PC-9 (cell line): ENCODE results near the gene CTNNAL1. TPM values are rescaled to one million over a fixed set of nuclear protein-coding genes. Genes with fewer than 3 reads are reported as not detected.

Experiments
- BruUV-seq: library from RNA; stranded (reverse); fragments of 400-500 nt; replicated peaks from 2 replicates; lab custom pipeline; 2021; lab: Mats Ljungman, UMichigan
- CTCF ChIA-PET: fragments of 300-600 bp; sonication (Branson Sonifier 250); formaldehyde crosslinking; loops from one replicate; lab custom pipeline; 2022; ENCODE audit warnings: antibody characterized with exemption; lab: Charles Lee
- POLR2A ChIA-PET: fragments of 300-600 bp; sonication (Branson Sonifier 250); formaldehyde crosslinking; loops from one replicate; lab custom pipeline; 2022; ENCODE audit warnings: antibody characterized with exemption; ENCODE audit not compliant: unreplicated experiment; lab: Charles Lee
- DNase-seq, 2 experiments: peaks; one replicate each; pipeline versions ENCODE4 v3.0.0 to v3.0.0-alpha.2; 2015 to 2022; ENCODE audit warnings: mixed read lengths in 1 of 2
- H2AFZ ChIP-seq: fragments of 200-600 bp; sonication (generic); 2 replicates; pipeline ENCODE4 v1.8.1; 2017; ENCODE audit warnings: antibody characterized with exemption
- H3F3A ChIP-seq: fragments of 200-600 bp; sonication (generic); 2 replicates; pipeline ENCODE4 v1.8.1; 2017; ENCODE audit warnings: antibody characterized with exemption, mild to moderate bottlenecking, low read depth; ENCODE audit not compliant: insufficient read depth
- H3K27ac ChIP-seq: fragments of 200-600 bp; sonication (generic); 2 replicates; pipeline ENCODE4 v1.6.1; 2016; ENCODE audit warnings: mixed run types
- H3K27me3 ChIP-seq: fragments of 200-600 bp; sonication (generic); 2 replicates; pipeline ENCODE4 v1.6.1; 2016; ENCODE audit warnings: low read depth, mixed run types; ENCODE audit not compliant: insufficient read depth
- H3K36me3 ChIP-seq: fragments of 200-600 bp; sonication (generic); 2 replicates; pipeline ENCODE4 v1.6.1; 2016; ENCODE audit warnings: low read depth, mixed run types
- H3K4me1 ChIP-seq: fragments of 200-600 bp; sonication (generic); replicated peaks from 2 replicates; pipeline ENCODE4 v1.6.1; 2016; ENCODE audit warnings: mixed run types; ENCODE audit not compliant: insufficient read depth
- H3K4me2 ChIP-seq: fragments of 200-600 bp; sonication (generic); 2 replicates; pipeline ENCODE4 v1.6.1; 2017; ENCODE audit warnings: mixed run types
- H3K4me3 ChIP-seq: fragments of 200-600 bp; sonication (generic); 2 replicates; pipeline ENCODE4 v1.6.1; 2016; ENCODE audit warnings: mixed run types
- H3K79me2 ChIP-seq: fragments of 200-600 bp; sonication (generic); 2 replicates; pipeline ENCODE4 v1.6.1; 2017; ENCODE audit warnings: low read depth, mixed run types
- H3K9me2 ChIP-seq: fragments of 200-600 bp; sonication (generic); 2 replicates; pipeline ENCODE4 v1.8.1; 2017; ENCODE audit warnings: mild to moderate bottlenecking; ENCODE audit not compliant: insufficient read depth
- H3K9me3 ChIP-seq: fragments of 200-600 bp; sonication (generic); 2 replicates; pipeline ENCODE4 v1.8.1; 2016; ENCODE audit warnings: low read depth; ENCODE audit not compliant: insufficient read depth
- H4K20me1 ChIP-seq: fragments of 200-600 bp; sonication (generic); 2 replicates; pipeline ENCODE4 v1.8.1; 2017; ENCODE audit not compliant: insufficient read depth
- CTCF ChIP-seq: fragments of 200-600 bp; sonication (generic); conservative IDR thresholded peaks from 2 replicates; pipeline ENCODE4 v1.6.1; 2017; ENCODE audit warnings: mixed run types, antibody characterized with exemption, mild to moderate bottlenecking, moderate library complexity
- EZH2 ChIP-seq: fragments of 200-600 bp; sonication (generic); IDR thresholded peaks from 2 replicates; pipeline ENCODE4 v1.8.0; 2017; ENCODE audit warnings: antibody characterized with exemption, low read depth
- intact Hi-C: fragments of 100-400 bp; cut with micrococcal nuclease; formaldehyde crosslinking; loops from one replicate; pipeline ENCODE4 v1.10.0; 2022; ENCODE audit not compliant: unreplicated experiment
- total RNA-seq: library from RNA; stranded (reverse); gene quantifications from 2 replicates; pipeline ENCODE4 v1.2.3, GENCODE V29; 2021

Gene CTNNAL1
- total RNA-seq, 1 experiment from 2014 or later, result 71.3 TPM

GRCh38 chr9:108937561-108938305 lies 75.6 kb downstream of the CTNNAL1 start:
- TF ChIP-seq EZH2, result no peak
- TF ChIP-seq CTCF, result no peak
- H3K9me2 ChIP-seq, result no peaks in the 10 kb centered on the region
- BruUV-seq, result no TSS peak
- no peak for DNase-seq
- peaks cover 14% of the 10 kb centered on the region; the same call in 1 of the 2 replicates for H3F3A ChIP-seq
- intact Hi-C loops, result loop anchor here (10.0 kb wide), 2 partner anchors 257 to 407 kb away; no protein-coding TSS in a partner anchor
- no peaks in the 10 kb centered on the region for H4K20me1 ChIP-seq
- no peaks in the 10 kb centered on the region for H3K9me3 ChIP-seq
- no peaks in the 10 kb centered on the region for H3K27me3 ChIP-seq
- CTCF ChIA-PET, result no interaction called here
- POLR2A ChIA-PET, result no interaction called here
- no peak overlapping the region for H3K4me3 ChIP-seq
- peaks cover 12% of the 10 kb centered on the region for H3K4me1 ChIP-seq
- H3K36me3 ChIP-seq, result peaks cover 16% of the 10 kb centered on the region
- H2AFZ ChIP-seq, result no peak overlapping the region
- peaks cover 26% of the 10 kb centered on the region for H3K79me2 ChIP-seq
- H3K27ac ChIP-seq, result no peak overlapping the region
- H3K4me2 ChIP-seq, result no peak overlapping the region

- CTCF ChIA-PET, result interaction anchor here (0.6 kb wide), 1 partner anchor 49 kb away, joined by 3 read pairs; no protein-coding TSS in a partner anchor
- DNase-seq, result peak; percentile 52 to 68
- BruUV-seq, result no TSS peak
- peaks cover 14% of the 10 kb centered on the region; the same call in 1 of the 2 replicates for H3F3A ChIP-seq
- H3K9me2 ChIP-seq, result no peaks in the 10 kb centered on the region
- no peaks in the 10 kb centered on the region for H4K20me1 ChIP-seq
- H3K27me3 ChIP-seq, result no peaks in the 10 kb centered on the region
- peaks cover 12% of the 10 kb centered on the region for H3K36me3 ChIP-seq
- POLR2A ChIA-PET, result interaction anchor here (0.5 to 0.6 kb wide), 2 partner anchors 38 to 83 kb away, joined by 4 to 6 read pairs; no protein-coding TSS in a partner anchor
- H3K4me3 ChIP-seq, result peak within 1 kb of the TSS; percentile 99
- no peaks in the 10 kb centered on the region for H3K9me3 ChIP-seq
- intact Hi-C loops, result loop anchor here (1.0 to 10.0 kb wide), 4 partner anchors 78 to 410 kb away; partner anchors contain the start of gene CTNNAL1
- H3K79me2 ChIP-seq, result peaks cover 48% of the 10 kb centered on the region
- H2AFZ ChIP-seq, result peak within 1 kb of the TSS; percentile 99
- peak within 1 kb of the TSS; percentile 96 for H3K4me2 ChIP-seq
- peak within 1 kb of the TSS; percentile 80 for H3K27ac ChIP-seq
- H3K4me1 ChIP-seq, result peaks cover 20% of the 10 kb centered on the region
- TF ChIP-seq CTCF (no peak), EZH2 (no peak)
Observed at GRCh38 chr9:108934323-108934893, 78.9 kb downstream of the CTNNAL1 start, which contains the start of gene ABITRAM. TSS of gene ABITRAM (plus strand) at chr9:108934400. CDS start at chr9:108934487, 87 bp downstream.

GRCh38 chr9:108933718-108934322 lies 79.5 kb downstream of the CTNNAL1 start, which contains the start of gene ELP1:
TSS of gene ELP1 (minus strand) at chr9:108934124. CDS start at chr9:108931146, 2,978 bp downstream.
- H4K20me1 ChIP-seq, result no peaks in the 10 kb centered on the region
- ChIA-PET CTCF (interaction anchor here (0.6 kb wide), 1 partner anchor 48 kb away, joined by 3 read pairs; no protein-coding TSS in a partner anchor), POLR2A (interaction anchor here (0.5 to 0.6 kb wide), 2 partner anchors 39 to 83 kb away, joined by 4 to 6 read pairs; no protein-coding TSS in a partner anchor)
- peaks cover 48% of the 10 kb centered on the region for H3K79me2 ChIP-seq
- no TSS peak for BruUV-seq
- peak within 1 kb of the TSS; percentile 80 for H3K27ac ChIP-seq
- peak; percentile 91 to 93 for DNase-seq
- intact Hi-C loops, result loop anchor here (1.0 to 10.0 kb wide), 4 partner anchors 79 to 411 kb away; partner anchors contain the start of gene CTNNAL1
- H2AFZ ChIP-seq, result peak within 1 kb of the TSS; percentile 99
- no peak for TF ChIP-seq EZH2
- H3K9me2 ChIP-seq, result no peaks in the 10 kb centered on the region
- peaks cover 14% of the 10 kb centered on the region; the same call in 1 of the 2 replicates for H3F3A ChIP-seq
- peaks cover 20% of the 10 kb centered on the region for H3K4me1 ChIP-seq
- peaks cover 10% of the 10 kb centered on the region for H3K36me3 ChIP-seq
- H3K4me2 ChIP-seq, result peak within 1 kb of the TSS; percentile 96
- peak within 1 kb of the TSS; percentile 99 for H3K4me3 ChIP-seq
- no peaks in the 10 kb centered on the region for H3K27me3 ChIP-seq
- no peaks in the 10 kb centered on the region for H3K9me3 ChIP-seq
